Fibroblast of upper back skin (primary cell): ENCODE data around the gene FLACC1.
"Not testable (repeated sequence)": the region's sequence is repeated elsewhere in the genome, so short reads cannot be mapped to it uniquely, and the experiment has no call there.

ENCODE experiments used
- DNase-seq: peaks from one replicate; pipeline ENCODE4 v3.0.0-alpha.2; 2013

Gene FLACC1

GRCh38 chr2:201348758-201349157 lies 8.4 kb downstream of the FLACC1 start:
- no peak for DNase-seq

GRCh38 chr2:201347138-201347537 lies 10.0 kb downstream of the FLACC1 start:
- no peak for DNase-seq

- no peak for DNase-seq
Measured at GRCh38 chr2:201345625-201346213, 11.4 kb downstream of the FLACC1 start.

- no peak for DNase-seq
Measured at GRCh38 chr2:201344663-201345366, 12.3 kb downstream of the FLACC1 start.

GRCh38 chr2:201343559-201343958 lies 13.6 kb downstream of the FLACC1 start:
- no peak for DNase-seq

- no peak for DNase-seq
Measured at GRCh38 chr2:201342923-201343322, 14.2 kb downstream of the FLACC1 start.

- no peak for DNase-seq
Measured at GRCh38 chr2:201329409-201329808, 27.7 kb downstream of the FLACC1 start.

GRCh38 chr2:201327678-201328077 lies 29.5 kb downstream of the FLACC1 start:
- DNase-seq = no peak

GRCh38 chr2:201322772-201323171 lies 34.4 kb downstream of the FLACC1 start:
- no peak for DNase-seq

GRCh38 chr2:201320701-201321100 lies 36.4 kb downstream of the FLACC1 start:
- no peak for DNase-seq

- no peak for DNase-seq
Measured at GRCh38 chr2:201320257-201320656, 36.9 kb downstream of the FLACC1 start.

GRCh38 chr2:201319511-201319910 lies 37.6 kb downstream of the FLACC1 start:
- no peak for DNase-seq

- DNase-seq = no peak
Measured at GRCh38 chr2:201313362-201313761, 43.8 kb downstream of the FLACC1 start.

- DNase-seq = no peak
Measured at GRCh38 chr2:201308914-201309313, 48.2 kb downstream of the FLACC1 start.

GRCh38 chr2:201307876-201308275 lies 49.3 kb downstream of the FLACC1 start:
- no peak for DNase-seq

GRCh38 chr2:201299929-201300328 lies 57.2 kb downstream of the FLACC1 start:
- DNase-seq = not testable (repeated sequence)

GRCh38 chr2:201298462-201299052 lies 58.6 kb downstream of the FLACC1 start:
- peak; percentile 9 for DNase-seq

- not testable (repeated sequence) for DNase-seq
Measured at GRCh38 chr2:201290457-201291148, 66.5 kb downstream of the FLACC1 start.

- DNase-seq = no peak
Measured at GRCh38 chr2:201285499-201285898, 71.6 kb downstream of the FLACC1 start.

- DNase-seq = no peak
Measured at GRCh38 chr2:201280191-201281040, 76.7 kb downstream of the FLACC1 start.

GRCh38 chr2:201279079-201279478 lies 78.1 kb downstream of the FLACC1 start:
- DNase-seq = no peak

GRCh38 chr2:201276511-201276910 lies 80.6 kb downstream of the FLACC1 start:
- DNase-seq = no peak

GRCh38 chr2:201275990-201276389 lies 81.2 kb downstream of the FLACC1 start:
- no peak for DNase-seq
